Measurements from ENCODE around the gene SNRPE.

The SNRPE gene

GRCh38 chr1:203880606-203881005, 19.2 kb downstream of the SNRPE start:
- no peak for DNase-seq (ENCODE audit: low read depth, low spot score)

- DNase-seq (ENCODE audit: low read depth, low spot score), result no peak
These were observed 27.4 kb downstream of the SNRPE start for GRCh38 chr1:203888807-203889251.

GRCh38 chr1:203891950-203892349, 30.6 kb downstream of the SNRPE start:
- no peak for DNase-seq (ENCODE audit: low read depth, low spot score)

- DNase-seq (ENCODE audit: low read depth, low spot score), result no peak
These were observed 37.3 kb downstream of the SNRPE start for GRCh38 chr1:203898458-203899352.

GRCh38 chr1:203899353-203899716, 37.9 kb downstream of the SNRPE start:
- no peak for DNase-seq (ENCODE audit: low read depth, low spot score)

- DNase-seq (ENCODE audit: low read depth, low spot score), result no peak
These were observed 38.7 kb downstream of the SNRPE start for GRCh38 chr1:203899869-203900714.

- no peak for DNase-seq (ENCODE audit: low read depth, low spot score)
These were observed 40.2 kb downstream of the SNRPE start for GRCh38 chr1:203901581-203901980.

GRCh38 chr1:203905275-203905674, 43.9 kb downstream of the SNRPE start:
- no peak for DNase-seq (ENCODE audit: low read depth, low spot score)

- DNase-seq (ENCODE audit: low read depth, low spot score), result peak; percentile 26
These were observed 45.5 kb downstream of the SNRPE start for GRCh38 chr1:203906932-203907331.

GRCh38 chr1:203907901-203908300, 46.5 kb downstream of the SNRPE start:
- DNase-seq (ENCODE audit: low read depth, low spot score), result no peak

GRCh38 chr1:203911806-203912205, 50.4 kb downstream of the SNRPE start:
- DNase-seq (ENCODE audit: low read depth, low spot score), result no peak

- no peak for DNase-seq (ENCODE audit: low read depth, low spot score)
These were observed 51.7 kb downstream of the SNRPE start for GRCh38 chr1:203913073-203913521.

GRCh38 chr1:203914292-203914691, 52.9 kb downstream of the SNRPE start:
- no peak for DNase-seq (ENCODE audit: low read depth, low spot score)

GRCh38 chr1:203915811-203916210, 54.4 kb downstream of the SNRPE start:
- no peak for DNase-seq (ENCODE audit: low read depth, low spot score)

- DNase-seq (ENCODE audit: low read depth, low spot score), result no peak
These were observed 55.4 kb downstream of the SNRPE start for GRCh38 chr1:203916756-203917155.
